ENCODE data around the gene FAT2. TPM values are rescaled to one million over a fixed set of nuclear protein-coding genes. Genes with fewer than 3 reads are reported as not detected.

Gene FAT2
- total and polyA plus RNA-seq, 2 donors (not counting 1 experiment from before 2014, with no cell fraction given), result not detected

- Histone ChIP-seq H3K27me3 (replicated peaks in 1 of 4; ENCODE audit: control extremely low read depth in 1 of 4, control insufficient read depth in 3 of 4, insufficient read depth in 4 of 4, low read length in 3 of 4) (peaks cover 0 to 17% (median 2%) of the 10 kb centered on the region in 4 experiments), H3K9ac (ENCODE audit: low read length) (no peak overlapping the region), H3K27ac (ENCODE audit: low read length in 2 of 2) (no peak overlapping the region), H3K79me2 (ENCODE audit: control insufficient read depth, insufficient read depth, low read length) (no peaks in the 10 kb centered on the region), H3K4me3 (ENCODE audit: control extremely low read depth in 1 of 5, extremely low read depth in 1 of 5, insufficient read depth in 1 of 5, low read depth in 2 of 5, low read length in 4 of 5) (no peak overlapping the region), H3K36me3 (replicated peaks in 1 of 2; ENCODE audit: control extremely low read depth in 1 of 2, control insufficient read depth in 1 of 2, extremely low read depth in 1 of 2, insufficient read depth in 2 of 2, low read length in 1 of 2) (no peaks in the 10 kb centered on the region), H3K9me3 (ENCODE audit: control extremely low read depth in 1 of 3, control insufficient read depth in 2 of 3, insufficient read depth in 1 of 3, low read length in 2 of 3) (no peaks in the 10 kb centered on the region), H3K4me2 (replicated peaks; ENCODE audit: low read depth, low read length, poor library complexity, severe bottlenecking) (no peak overlapping the region), H2AFZ (ENCODE audit: insufficient read depth, low read depth, low read length, poor library complexity, severe bottlenecking) (no peak overlapping the region), H4K20me1 (ENCODE audit: control insufficient read depth, insufficient read depth, low read length, poor library complexity, severe bottlenecking) (no peaks in the 10 kb centered on the region), H3K4me1 (ENCODE audit: control insufficient read depth in 2 of 2, insufficient read depth in 2 of 2, low read length in 2 of 2) (no peaks in the 10 kb centered on the region)
- no peaks in the 10 kb centered on the region for H3K9me3 Mint-ChIP-seq (ENCODE audit: insufficient read depth)
- no peaks in the 10 kb centered on the region for H3K4me1 Mint-ChIP-seq
- ATAC-seq (ENCODE audit: low read depth) (no peak), DNase-seq (no peak)
- ChIA-PET CTCF (no interaction called here), POLR2A (no interaction called here)
- WGBS (ENCODE audit: insufficient coverage), result 93% methylated on average over 4 of the region's 8 CpGs
- peaks cover 33% of the 10 kb centered on the region for H3K27me3 Mint-ChIP-seq
- intact Hi-C loops (cut with micrococcal nuclease), result no loop called here
- no peak overlapping the region for H3K27ac Mint-ChIP-seq
- TF ChIP-seq EZH2 (IDR thresholded peaks at IDR 0.05; ENCODE audit: borderline replicate concordance, insufficient read depth, low read depth, low read length, poor library complexity, severe bottlenecking) (no peak), CTCF (IDR thresholded peaks at IDR 0.05) (no peak)
- H3K4me3 Mint-ChIP-seq, result no peak overlapping the region
These were observed 33.3 kb upstream of the FAT2 start for GRCh38 chr5:151624476-151624875.

GRCh38 chr5:151622367-151623088 lies 31.4 kb upstream of the FAT2 start:
- H3K27me3 ChIP-seq (replicated peaks in 1 of 4; ENCODE audit: control extremely low read depth in 1 of 4, control insufficient read depth in 3 of 4, insufficient read depth in 4 of 4, low read length in 3 of 4), result peaks cover 0 to 21% (median 3%) of the 10 kb centered on the region in 4 experiments
- TF ChIP-seq EZH2 (IDR thresholded peaks at IDR 0.05; ENCODE audit: borderline replicate concordance, insufficient read depth, low read depth, low read length, poor library complexity, severe bottlenecking) (no peak), CTCF (IDR thresholded peaks at IDR 0.05) (no peak)
- H3K36me3 ChIP-seq (replicated peaks in 1 of 2; ENCODE audit: control extremely low read depth in 1 of 2, control insufficient read depth in 1 of 2, extremely low read depth in 1 of 2, insufficient read depth in 2 of 2, low read length in 1 of 2), result no peaks in the 10 kb centered on the region
- ATAC-seq (ENCODE audit: low read depth) (no peak), DNase-seq (no peak)
- H3K27ac ChIP-seq (ENCODE audit: low read length in 2 of 2), result no peak overlapping the region
- no peaks in the 10 kb centered on the region for H3K4me1 Mint-ChIP-seq
- H3K4me3 Mint-ChIP-seq, result no peak overlapping the region
- no peak overlapping the region for H3K4me2 ChIP-seq (replicated peaks; ENCODE audit: low read depth, low read length, poor library complexity, severe bottlenecking)
- no peaks in the 10 kb centered on the region for H4K20me1 ChIP-seq (ENCODE audit: control insufficient read depth, insufficient read depth, low read length, poor library complexity, severe bottlenecking)
- H3K4me1 ChIP-seq (ENCODE audit: control insufficient read depth in 2 of 2, insufficient read depth in 2 of 2, low read length in 2 of 2), result no peaks in the 10 kb centered on the region
- no peak overlapping the region for H3K4me3 ChIP-seq (ENCODE audit: control extremely low read depth in 1 of 5, extremely low read depth in 1 of 5, insufficient read depth in 1 of 5, low read depth in 2 of 5, low read length in 4 of 5)
- H3K9me3 ChIP-seq (ENCODE audit: control extremely low read depth in 1 of 3, control insufficient read depth in 2 of 3, insufficient read depth in 1 of 3, low read length in 2 of 3), result no peaks in the 10 kb centered on the region
- H3K79me2 ChIP-seq (ENCODE audit: control insufficient read depth, insufficient read depth, low read length), result no peaks in the 10 kb centered on the region
- H2AFZ ChIP-seq (ENCODE audit: insufficient read depth, low read depth, low read length, poor library complexity, severe bottlenecking), result no peak overlapping the region
- WGBS (ENCODE audit: insufficient coverage), result 81% methylated on average over 12 of the region's 12 CpGs
- POLR2A ChIA-PET, result no interaction called here
- CTCF ChIA-PET, result no interaction called here
- peaks cover 40% of the 10 kb centered on the region for H3K27me3 Mint-ChIP-seq
- intact Hi-C loops (cut with micrococcal nuclease), result no loop called here
- H3K27ac Mint-ChIP-seq, result no peak overlapping the region
- H3K9me3 Mint-ChIP-seq (ENCODE audit: insufficient read depth), result no peaks in the 10 kb centered on the region
- H3K9ac ChIP-seq (ENCODE audit: low read length), result no peak overlapping the region
